Stromal cell of bone marrow (primary cell): Measurements from ENCODE around the gene IRAK1.
A peak's percentile ranks its signal among the peaks of the same experiment; 100 is the strongest.

ENCODE experiments used
- DNase-seq: peaks from one replicate; pipeline ENCODE4 v3.0.0-alpha.2; 2012; ENCODE audit warnings: low read depth

Gene IRAK1

GRCh38 chrX:154019633-154020528, at the start of gene IRAK1:
Gene IRAK1, minus strand, starts transcription at chrX:154019902. Its CDS starts 90 bp downstream, at chrX:154019812.
- DNase-seq: peak; percentile 33

- DNase-seq: no peak
Measured at GRCh38 chrX:154068560-154068959, 48.9 kb upstream of the IRAK1 start.

DNA sequence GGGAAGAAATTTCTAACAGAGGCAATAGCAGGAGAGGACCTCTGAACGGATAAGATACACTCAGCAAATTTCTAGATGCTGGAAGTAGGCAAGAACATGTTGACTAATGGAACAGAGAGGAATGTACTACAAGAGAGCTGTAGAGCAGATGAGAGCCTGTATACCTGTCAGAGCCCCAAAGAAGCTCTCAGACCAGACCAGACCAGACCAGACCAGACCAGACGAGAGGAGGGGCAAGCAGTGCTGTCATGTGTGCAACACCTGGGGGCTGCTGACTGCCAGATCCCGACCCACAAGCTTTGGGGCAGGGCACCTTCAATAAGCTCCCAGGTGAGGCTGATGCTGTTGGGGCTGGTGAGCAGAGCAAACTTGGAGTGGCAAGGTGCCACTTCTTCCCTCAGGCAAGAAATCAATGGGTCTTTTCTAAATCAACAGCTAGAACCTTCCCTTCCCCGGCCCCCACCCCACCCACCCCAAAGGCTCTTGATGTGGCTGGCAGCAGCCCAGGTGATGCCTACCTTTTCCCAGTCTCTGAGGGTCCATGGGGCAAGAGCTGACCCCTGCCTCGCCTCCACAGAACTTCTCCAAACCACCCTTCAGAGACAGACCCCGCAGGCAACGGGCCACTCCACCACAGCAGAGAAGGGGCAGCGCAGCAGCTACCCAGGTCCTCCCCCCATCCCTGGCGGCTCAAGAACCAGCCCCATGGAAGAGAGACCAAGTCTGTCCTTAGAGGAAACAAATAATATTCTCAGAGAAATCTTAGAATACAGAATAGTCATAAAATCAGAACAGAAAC, 45.1 kb upstream of the IRAK1 start:
- DNase-seq: no peak

DNA sequence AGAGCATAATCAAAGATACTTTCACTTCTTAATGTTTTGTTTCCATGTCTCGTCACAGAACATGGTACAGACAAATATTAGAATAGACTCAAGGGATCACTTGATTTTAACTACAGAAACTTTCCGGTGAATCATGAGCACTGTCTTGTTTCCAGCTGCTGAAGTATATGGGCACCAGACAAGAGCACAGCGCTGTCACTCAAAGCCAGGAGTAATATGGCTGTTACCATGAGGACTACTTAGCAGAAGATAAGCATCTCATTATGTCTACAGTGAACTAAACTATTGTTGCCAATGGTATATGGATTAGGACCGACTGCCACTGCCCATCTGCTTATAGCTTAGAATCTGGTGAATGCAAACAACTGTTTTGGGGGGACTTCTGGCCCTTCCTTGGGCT, 43.5 kb upstream of the IRAK1 start:
- no peak for DNase-seq

- no peak for DNase-seq
Measured at GRCh38 chrX:154061801-154062200, 42.1 kb upstream of the IRAK1 start.

DNA sequence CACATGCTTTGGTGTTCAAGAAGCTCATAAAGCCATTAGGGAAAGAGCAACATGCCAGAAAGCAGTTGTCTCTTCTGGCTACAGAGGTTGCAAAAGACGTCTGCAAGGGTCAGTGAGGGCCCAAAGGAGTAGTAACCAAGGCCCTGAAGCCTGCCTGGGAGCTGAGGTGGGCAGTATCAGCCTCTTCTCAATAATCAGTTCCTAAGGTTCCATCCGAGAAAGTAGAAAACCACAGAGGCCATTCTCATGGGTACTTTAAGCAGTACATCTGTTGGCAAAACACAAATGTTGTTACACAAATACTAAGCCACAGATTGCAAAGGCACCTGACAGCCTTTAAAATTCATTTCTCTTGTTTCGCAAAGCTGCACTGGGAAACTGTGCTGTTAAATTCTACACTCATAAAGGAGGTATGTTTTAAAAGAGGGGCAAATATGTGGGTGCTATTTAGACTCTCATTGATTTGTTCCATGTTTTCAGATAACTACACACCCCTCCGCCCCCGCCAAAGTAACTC, 40.1 kb upstream of the IRAK1 start:
- no peak for DNase-seq

DNA sequence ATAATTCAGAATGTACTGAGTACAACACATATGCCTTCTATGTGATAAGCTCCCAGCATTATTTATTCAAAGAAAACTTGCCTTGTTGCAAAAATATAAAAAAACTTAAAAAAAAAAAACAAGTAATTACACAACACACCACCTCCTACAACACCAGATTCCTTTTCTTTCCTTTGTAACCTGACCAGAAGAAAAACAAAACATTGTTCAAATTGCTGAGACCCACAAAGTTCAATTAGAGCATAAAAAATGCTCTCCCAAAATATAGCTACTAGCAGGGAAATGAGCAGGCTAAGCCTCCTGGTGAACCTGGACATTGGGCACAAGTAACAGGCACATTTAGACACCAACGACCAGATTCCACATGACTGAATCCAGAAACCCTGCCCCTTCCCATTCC, 39.5 kb upstream of the IRAK1 start:
- no peak for DNase-seq

GRCh38 chrX:154058214-154058997, 38.7 kb upstream of the IRAK1 start:
- no peak for DNase-seq

DNA sequence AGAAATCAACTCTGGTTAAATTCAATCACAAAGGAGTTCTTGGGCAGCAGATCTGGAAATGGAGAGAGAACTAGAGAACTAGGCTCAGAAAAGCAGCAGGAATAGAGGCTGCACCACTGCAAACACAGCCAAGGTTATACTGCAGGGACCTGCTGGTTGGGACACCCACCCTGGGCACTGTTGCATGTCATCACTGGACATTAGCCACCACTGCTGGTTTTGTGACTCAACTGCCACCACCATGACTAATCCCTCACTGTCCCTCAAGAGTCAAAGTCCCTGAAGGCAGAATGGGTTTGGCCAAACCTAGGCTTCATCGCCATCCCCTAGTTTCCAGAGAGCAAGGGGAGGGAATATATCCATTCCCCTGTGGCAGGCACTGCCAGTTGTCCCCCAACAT, 38.1 kb upstream of the IRAK1 start:
- DNase-seq: no peak

DNA sequence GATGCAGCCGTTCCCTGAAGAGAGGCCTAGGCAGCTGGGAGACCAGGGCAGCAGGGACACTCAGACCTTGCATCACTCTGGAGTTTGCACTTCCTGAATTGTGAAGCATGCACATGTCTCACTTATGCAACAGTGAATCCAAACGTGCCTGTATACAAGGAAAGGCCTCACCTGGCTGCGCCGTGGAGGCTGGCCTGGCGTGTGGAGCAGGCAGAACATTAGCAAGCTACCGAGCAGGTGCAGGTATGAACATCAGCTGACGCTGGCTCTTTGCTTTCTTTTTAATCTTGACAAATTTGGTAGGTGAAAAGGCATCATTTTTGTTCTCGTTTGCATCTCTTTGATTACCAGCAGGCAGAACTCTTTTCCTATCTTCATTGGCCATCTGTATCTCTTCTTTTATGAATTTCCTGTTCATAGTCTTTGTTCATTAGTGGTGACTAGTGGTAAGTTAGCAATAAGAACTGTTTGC, 37.1 kb upstream of the IRAK1 start:
- no peak for DNase-seq

DNA sequence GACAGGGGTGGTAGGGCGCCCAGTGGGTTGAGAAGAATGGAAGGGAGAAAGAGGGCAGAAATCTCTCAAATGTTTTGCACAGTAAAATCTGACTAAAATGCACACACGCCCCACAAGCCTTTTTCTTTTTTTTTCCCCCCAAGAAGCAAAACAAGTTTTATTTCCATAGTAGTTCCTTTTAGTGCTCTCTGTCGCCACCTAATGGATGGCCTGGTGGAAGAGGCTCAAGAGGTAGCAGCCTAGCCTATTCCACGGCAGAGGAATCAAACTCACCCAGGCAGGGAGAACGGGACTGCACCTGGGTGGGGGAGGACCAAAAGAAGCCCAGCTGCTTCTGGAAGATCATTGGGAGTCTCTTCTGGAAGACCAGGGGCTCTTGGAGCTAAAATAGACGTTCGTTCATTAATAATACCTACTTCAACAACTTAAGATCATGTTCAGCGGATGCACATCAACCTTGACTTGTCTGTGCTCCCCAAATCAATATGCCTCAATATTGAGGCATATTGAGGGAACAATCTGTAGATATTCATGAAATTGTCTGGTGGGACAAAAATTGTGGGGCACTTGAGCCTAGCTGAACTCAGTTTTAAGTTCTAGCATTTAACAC, 31.6 kb upstream of the IRAK1 start:
- DNase-seq: peak; percentile 53

DNA sequence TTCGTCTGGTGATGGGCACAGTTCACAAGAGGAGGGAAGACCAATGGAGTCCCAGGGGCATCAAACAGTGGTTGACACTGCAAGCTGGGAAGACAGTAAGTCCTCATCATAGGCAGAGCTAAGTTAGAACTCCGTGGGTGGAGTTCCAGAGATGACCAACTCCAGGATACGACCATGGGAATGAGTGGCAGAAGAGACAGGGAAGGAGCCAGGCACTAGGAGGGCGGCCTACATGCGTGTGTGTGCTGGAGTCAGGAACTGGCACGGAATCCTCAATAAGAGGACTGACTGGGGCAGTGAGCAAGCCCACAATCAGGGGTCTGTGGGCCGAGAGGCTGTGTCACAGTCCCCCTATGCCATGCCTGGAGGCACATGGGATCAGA, 30.4 kb upstream of the IRAK1 start:
- DNase-seq: no peak

- no peak for DNase-seq
Measured at GRCh38 chrX:154049209-154050112, 29.8 kb upstream of the IRAK1 start.

DNA sequence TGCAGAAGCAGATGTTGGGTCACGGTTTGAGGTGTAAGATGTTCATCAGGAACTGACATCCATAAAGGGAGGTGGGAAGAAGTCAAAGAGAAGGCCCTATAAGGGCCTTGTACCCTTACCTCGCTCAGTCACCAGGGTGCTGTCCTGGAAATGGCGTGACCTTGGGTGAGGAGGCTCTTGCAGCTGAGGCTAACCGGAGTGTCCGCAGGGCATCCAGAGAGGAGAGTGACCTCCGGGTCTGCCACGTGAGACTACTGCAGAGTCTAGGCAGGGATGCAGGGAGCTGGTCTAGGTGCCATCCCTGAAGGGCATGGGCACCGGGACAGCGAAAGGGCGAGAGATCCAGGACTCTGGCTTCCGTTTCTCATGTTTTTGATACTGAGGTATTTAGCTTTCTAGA, 28.7 kb upstream of the IRAK1 start:
- DNase-seq: no peak

DNA sequence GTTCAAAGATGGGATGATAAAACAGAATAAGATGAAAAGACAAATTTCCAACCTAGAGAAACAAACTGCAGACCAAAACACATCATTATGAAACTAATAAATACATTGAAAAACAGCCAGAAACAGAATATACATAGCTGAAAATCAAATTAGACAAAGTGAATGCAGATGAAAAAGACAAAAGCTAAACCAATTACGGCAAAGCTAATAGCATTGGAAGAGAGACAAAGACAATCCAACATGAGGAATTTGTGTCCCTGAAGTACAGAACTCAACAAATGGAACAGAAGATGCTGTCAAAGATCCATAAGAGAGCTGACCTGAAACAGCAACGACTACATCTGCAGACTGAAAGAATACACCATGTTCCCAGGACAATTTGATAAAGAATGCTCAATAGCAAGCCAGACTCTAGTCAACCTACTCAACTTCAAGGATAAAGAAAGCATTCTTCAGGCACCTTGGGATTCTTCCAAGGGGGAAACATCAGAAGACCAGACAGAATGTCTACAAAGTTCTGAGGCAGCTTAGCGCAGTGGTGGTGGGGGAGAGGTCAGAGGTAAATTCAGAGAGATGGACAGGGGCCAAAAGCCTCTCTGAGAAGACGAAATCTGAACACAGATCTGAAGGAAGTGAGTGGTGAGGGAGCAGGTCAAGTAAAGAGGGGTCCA, 27.4 kb upstream of the IRAK1 start:
- no peak for DNase-seq

DNA sequence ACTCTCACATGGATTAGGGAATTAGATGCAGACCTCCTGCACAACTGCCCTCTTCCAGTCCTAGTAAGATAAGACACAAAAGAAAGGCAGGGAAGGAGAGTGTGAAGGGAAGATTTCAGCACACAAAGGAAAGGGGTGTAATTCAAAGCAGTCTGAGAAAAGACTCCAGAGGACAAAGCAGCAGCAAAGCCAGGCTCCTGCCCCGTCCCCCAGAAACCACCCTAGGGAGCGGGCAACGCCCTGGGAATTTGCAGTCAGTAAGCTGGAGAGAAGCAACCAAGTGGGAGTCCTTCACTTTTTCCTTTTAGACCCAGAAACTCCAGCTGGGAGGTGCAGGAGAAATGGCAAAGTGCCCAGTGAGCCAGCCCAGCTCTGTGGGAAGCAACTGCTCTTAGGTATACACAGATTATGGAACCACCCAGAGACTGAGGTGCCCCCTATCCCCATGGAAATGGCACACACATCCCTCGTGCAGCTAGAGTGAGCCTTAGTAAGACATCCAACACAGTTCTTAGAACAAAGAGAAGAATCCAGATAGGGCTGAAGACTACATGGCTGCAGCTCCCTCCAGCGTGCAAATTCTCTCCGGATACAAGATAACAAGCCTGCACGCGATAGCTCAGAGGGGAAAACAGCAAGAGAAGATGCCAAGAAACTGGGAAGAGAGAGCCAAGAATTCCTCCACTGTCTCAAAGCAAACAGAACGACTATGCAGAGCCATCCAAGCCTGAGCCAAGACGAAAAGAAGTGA, 26.5 kb upstream of the IRAK1 start:
- peak; percentile 79 for DNase-seq

- no peak for DNase-seq
Measured at GRCh38 chrX:154044091-154044490, 24.4 kb upstream of the IRAK1 start.

DNA sequence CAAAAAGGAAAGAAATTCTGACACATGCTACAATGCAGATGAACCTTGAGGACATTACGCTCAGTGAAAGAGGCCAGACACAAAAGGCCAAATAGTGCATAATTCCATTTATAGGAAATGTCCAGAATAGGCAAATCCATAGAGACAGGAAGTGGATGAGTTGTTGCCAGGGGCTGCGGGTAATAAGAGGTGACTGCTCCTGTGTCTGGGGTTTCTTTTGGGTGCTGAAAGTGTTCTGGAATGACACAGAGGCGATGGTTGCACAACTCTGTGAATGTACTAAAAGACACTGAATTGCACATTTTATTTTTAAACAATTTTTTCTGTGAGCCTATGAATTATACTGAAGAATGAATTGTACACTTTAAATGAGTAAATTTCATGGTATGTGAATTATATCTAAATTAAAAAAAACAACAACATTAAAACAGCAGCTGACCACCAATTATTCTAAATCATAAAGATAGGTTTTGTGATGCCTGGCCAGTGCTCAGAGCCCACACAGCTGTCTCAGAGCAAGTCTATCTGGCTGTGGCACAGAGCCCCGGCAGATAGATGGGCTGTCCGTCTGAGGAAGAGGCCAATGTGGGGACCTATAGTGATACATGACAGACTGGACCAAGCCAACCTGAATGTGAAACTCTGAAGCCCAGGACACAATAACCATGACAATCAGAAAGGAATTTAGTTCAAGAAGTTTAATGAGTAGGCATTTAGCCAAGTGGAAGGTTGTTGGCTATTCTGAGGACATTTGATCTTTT, 23.5 kb upstream of the IRAK1 start:
- peak; percentile 50 for DNase-seq
